ENCODE data around the gene ADRB2.

The ADRB2 gene

DNA sequence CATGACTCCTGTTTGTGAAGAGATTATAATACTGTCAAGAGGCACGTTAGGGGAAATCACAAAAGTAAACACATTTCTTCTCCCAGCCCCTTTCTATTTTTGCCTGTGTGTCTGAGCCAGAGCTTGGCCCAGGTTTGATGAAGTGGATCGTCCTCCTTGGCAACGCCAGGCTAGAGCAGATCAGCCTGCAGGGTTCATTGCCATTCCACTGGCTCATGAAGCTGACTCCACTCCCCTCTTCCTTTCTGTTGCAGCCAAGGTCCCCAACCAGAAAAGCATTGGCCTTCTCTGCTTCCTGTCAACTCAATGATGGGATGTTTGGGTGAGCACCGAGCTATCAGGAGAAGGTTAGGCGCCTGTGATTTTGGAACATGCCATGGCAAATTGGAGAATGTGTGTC is 3.3 kb downstream of the ADRB2 start:
- Histone ChIP-seq H2AFZ (ENCODE audit: low read length) (no peak overlapping the region), H3K27ac (ENCODE audit: low read depth, low read length, poor library complexity, severe bottlenecking) (no peak overlapping the region), H3K79me2 (ENCODE audit: insufficient read depth, low read length) (no peaks in the 10 kb centered on the region), H3K4me2 (ENCODE audit: low read length) (no peak overlapping the region), H3K27me3 (ENCODE audit: insufficient read depth, low read length) (no peaks in the 10 kb centered on the region), H3K36me3 (ENCODE audit: insufficient read depth, low read length) (no peaks in the 10 kb centered on the region), H3F3A (ENCODE audit: insufficient read depth, low read length) (no peaks in the 10 kb centered on the region), H4K20me1 (ENCODE audit: insufficient read depth, low read length) (no peaks in the 10 kb centered on the region), H3K4me1 (ENCODE audit: insufficient read depth, low read length, severe bottlenecking) (peaks cover 26% of the 10 kb centered on the region), H3K9me3 (ENCODE audit: low read length) (no peaks in the 10 kb centered on the region), H3K9me2 (ENCODE audit: low read depth, low read length) (no peaks in the 10 kb centered on the region), H3K4me3 (ENCODE audit: low read depth, low read length, poor library complexity, severe bottlenecking) (no peak overlapping the region), H3K9ac (ENCODE audit: low read length) (no peak overlapping the region)
- TF ChIP-seq, protein P1, sequence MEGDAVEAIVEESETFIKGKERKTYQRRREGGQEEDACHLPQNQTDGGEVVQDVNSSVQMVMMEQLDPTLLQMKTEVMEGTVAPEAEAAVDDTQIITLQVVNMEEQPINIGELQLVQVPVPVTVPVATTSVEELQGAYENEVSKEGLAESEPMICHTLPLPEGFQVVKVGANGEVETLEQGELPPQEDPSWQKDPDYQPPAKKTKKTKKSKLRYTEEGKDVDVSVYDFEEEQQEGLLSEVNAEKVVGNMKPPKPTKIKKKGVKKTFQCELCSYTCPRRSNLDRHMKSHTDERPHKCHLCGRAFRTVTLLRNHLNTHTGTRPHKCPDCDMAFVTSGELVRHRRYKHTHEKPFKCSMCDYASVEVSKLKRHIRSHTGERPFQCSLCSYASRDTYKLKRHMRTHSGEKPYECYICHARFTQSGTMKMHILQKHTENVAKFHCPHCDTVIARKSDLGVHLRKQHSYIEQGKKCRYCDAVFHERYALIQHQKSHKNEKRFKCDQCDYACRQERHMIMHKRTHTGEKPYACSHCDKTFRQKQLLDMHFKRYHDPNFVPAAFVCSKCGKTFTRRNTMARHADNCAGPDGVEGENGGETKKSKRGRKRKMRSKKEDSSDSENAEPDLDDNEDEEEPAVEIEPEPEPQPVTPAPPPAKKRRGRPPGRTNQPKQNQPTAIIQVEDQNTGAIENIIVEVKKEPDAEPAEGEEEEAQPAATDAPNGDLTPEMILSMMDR (IDR thresholded peaks at IDR 0.05; ENCODE audit: low read length): no peak
- no peak for TF ChIP-seq EZH2 (IDR thresholded peaks at IDR 0.05; ENCODE audit: borderline replicate concordance, low read length)

DNA sequence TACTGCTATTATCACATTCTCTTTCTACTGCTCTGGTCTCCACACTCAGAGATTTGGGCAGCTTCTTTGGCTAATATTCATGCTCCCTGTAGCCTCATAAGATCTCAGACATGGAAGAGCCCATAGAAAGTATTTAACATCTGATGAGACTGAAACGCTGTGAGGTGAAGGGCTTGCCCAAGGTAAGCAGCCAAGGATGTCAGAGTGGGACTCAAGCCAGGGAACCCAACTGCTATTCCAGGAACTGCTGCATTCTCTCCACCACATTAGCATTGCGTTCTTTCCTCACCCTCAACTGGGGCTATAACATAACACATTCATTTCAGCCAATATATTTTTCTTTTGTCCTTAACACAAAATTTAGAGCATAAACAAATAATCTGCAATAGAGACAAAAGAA is 3.8 kb downstream of the ADRB2 start:
- no peak overlapping the region for H3K27ac ChIP-seq (ENCODE audit: low read depth, low read length, poor library complexity, severe bottlenecking)
- no peaks in the 10 kb centered on the region for H3K79me2 ChIP-seq (ENCODE audit: insufficient read depth, low read length)
- no peaks in the 10 kb centered on the region for H3K27me3 ChIP-seq (ENCODE audit: insufficient read depth, low read length)

DNA sequence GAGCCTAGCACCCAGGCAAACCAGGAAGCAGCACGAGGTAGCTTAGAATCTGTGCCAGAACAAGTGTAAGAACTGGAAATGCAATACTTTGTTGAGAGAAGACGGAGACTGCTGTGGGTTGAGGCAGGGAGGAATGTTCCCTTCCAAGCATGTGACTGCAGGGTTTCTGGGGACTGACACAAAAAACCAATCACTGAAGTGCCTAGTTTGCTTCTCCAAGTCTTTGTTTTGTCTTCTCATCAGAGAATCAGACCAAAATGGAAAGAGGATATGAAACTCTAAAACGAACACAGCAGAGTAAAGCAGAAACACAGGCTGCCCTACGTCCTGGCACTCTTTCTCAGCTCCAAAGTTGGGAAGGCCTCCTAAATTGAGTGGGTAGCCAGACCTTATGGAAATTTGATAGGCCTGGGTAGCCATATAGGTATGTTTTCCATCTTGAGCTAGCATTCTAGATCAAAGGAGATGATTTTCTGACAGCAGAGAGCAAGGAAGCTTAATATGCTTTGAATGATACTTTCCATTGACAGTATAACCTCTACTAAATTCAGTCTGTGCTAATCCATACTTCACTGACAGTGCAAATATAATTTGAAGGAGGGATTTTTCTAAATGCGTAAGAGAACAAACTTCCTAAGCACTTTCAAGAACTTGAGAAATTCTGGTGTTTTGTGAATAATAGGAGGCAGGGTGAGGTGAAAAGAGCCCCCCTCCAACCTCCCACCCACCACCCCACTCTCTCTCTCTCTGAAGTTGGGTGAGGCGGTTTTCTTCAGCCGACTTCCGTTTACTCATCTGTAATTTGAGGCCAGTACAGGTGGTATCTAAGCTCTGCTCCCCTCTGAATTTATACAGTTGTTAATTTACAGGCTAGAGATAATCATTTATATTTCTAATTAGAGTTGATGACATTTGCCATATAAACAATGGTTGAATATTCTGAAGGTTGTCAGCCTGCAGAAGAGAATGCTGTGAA is 5.5 kb downstream of the ADRB2 start:
- H2AFZ ChIP-seq (ENCODE audit: low read length): no peak overlapping the region

More for the DNA sequence above, 3.8 kb downstream of the ADRB2 start:
- H2AFZ ChIP-seq (ENCODE audit: low read length): no peak overlapping the region
- H3K9me2 ChIP-seq (ENCODE audit: low read depth, low read length): no peaks in the 10 kb centered on the region
- no peaks in the 10 kb centered on the region for H4K20me1 ChIP-seq (ENCODE audit: insufficient read depth, low read length)
- no peaks in the 10 kb centered on the region for H3K36me3 ChIP-seq (ENCODE audit: insufficient read depth, low read length)
- no peak overlapping the region for H3K9ac ChIP-seq (ENCODE audit: low read length)
- H3K4me1 ChIP-seq (ENCODE audit: insufficient read depth, low read length, severe bottlenecking): peaks cover 26% of the 10 kb centered on the region
- no peak overlapping the region for H3K4me3 ChIP-seq (ENCODE audit: low read depth, low read length, poor library complexity, severe bottlenecking)
- H3K9me3 ChIP-seq (ENCODE audit: low read length): no peaks in the 10 kb centered on the region
- TF ChIP-seq EZH2 (IDR thresholded peaks at IDR 0.05; ENCODE audit: borderline replicate concordance, low read length): no peak
- TF ChIP-seq, protein P1 (IDR thresholded peaks at IDR 0.05; ENCODE audit: low read length): no peak
- H3K4me2 ChIP-seq (ENCODE audit: low read length): peak overlapping the region; percentile 14; the same call in 1 of the 2 replicates
- no peaks in the 10 kb centered on the region for H3F3A ChIP-seq (ENCODE audit: insufficient read depth, low read length)

More for the DNA sequence above, 5.5 kb downstream of the ADRB2 start:
- H3F3A ChIP-seq (ENCODE audit: insufficient read depth, low read length): no peaks in the 10 kb centered on the region
- H4K20me1 ChIP-seq (ENCODE audit: insufficient read depth, low read length): no peaks in the 10 kb centered on the region
- H3K27ac ChIP-seq (ENCODE audit: low read depth, low read length, poor library complexity, severe bottlenecking): peak overlapping the region; percentile 69
- H3K27me3 ChIP-seq (ENCODE audit: insufficient read depth, low read length): no peaks in the 10 kb centered on the region
- peak overlapping the region; percentile 47 for H3K4me2 ChIP-seq (ENCODE audit: low read length)
- H3K9me3 ChIP-seq (ENCODE audit: low read length): no peaks in the 10 kb centered on the region
- no peak for TF ChIP-seq EZH2 (IDR thresholded peaks at IDR 0.05; ENCODE audit: borderline replicate concordance, low read length)
- TF ChIP-seq, protein P1 (IDR thresholded peaks at IDR 0.05; ENCODE audit: low read length): no peak
- no peaks in the 10 kb centered on the region for H3K79me2 ChIP-seq (ENCODE audit: insufficient read depth, low read length)
- H3K4me1 ChIP-seq (ENCODE audit: insufficient read depth, low read length, severe bottlenecking): peaks cover 23% of the 10 kb centered on the region
- no peak overlapping the region for H3K9ac ChIP-seq (ENCODE audit: low read length)
- H3K4me3 ChIP-seq (ENCODE audit: low read depth, low read length, poor library complexity, severe bottlenecking): no peak overlapping the region
- no peaks in the 10 kb centered on the region for H3K36me3 ChIP-seq (ENCODE audit: insufficient read depth, low read length)
- no peaks in the 10 kb centered on the region for H3K9me2 ChIP-seq (ENCODE audit: low read depth, low read length)
